C4-2B (cell line): ENCODE results near the gene HS3ST4.

Source experiments
- H3K27ac ChIP-seq: fragments of 450-650 bp; 2 replicates; pipeline ENCODE4 v1.5.1; 2017
- CTCF ChIP-seq: fragments of 450-650 bp; conservative IDR thresholded peaks from 2 replicates; pipeline ENCODE4 v1.5.1; 2017; ENCODE audit warnings: mild to moderate bottlenecking
- ZFX ChIP-seq: fragments of 450-650 bp; IDR thresholded peaks from 2 replicates; pipeline ENCODE4 v1.6.1; 2017

HS3ST4 gene

GRCh38 chr16:25709213-25709612 lies 17.5 kb downstream of the HS3ST4 start:
- no peak overlapping the region for H3K27ac ChIP-seq
- no peak for TF ChIP-seq CTCF
- TF ChIP-seq ZFX = no peak

- H3K27ac ChIP-seq = no peak overlapping the region
- no peak for TF ChIP-seq CTCF
- no peak for TF ChIP-seq ZFX
Observed at GRCh38 chr16:25713785-25714570, 22.2 kb downstream of the HS3ST4 start.

GRCh38 chr16:25716186-25716585 lies 24.4 kb downstream of the HS3ST4 start:
- no peak overlapping the region for H3K27ac ChIP-seq
- TF ChIP-seq ZFX (no peak), CTCF (no peak)

- TF ChIP-seq ZFX (no peak), CTCF (no peak)
- H3K27ac ChIP-seq = no peak overlapping the region
Observed at GRCh38 chr16:25721439-25721838, 29.7 kb downstream of the HS3ST4 start.

- TF ChIP-seq ZFX (no peak), CTCF (no peak)
- no peak overlapping the region for H3K27ac ChIP-seq
Observed at GRCh38 chr16:25726430-25727098, 34.8 kb downstream of the HS3ST4 start.

- no peak overlapping the region for H3K27ac ChIP-seq
- TF ChIP-seq CTCF (no peak), ZFX (no peak)
Observed at GRCh38 chr16:25729188-25729915, 37.6 kb downstream of the HS3ST4 start.

- TF ChIP-seq ZFX (no peak), CTCF (no peak)
- H3K27ac ChIP-seq = no peak overlapping the region
Observed at GRCh38 chr16:25730396-25730795, 38.6 kb downstream of the HS3ST4 start.
